ENCODE measurements around the gene MBD5.

Gene MBD5

DNA sequence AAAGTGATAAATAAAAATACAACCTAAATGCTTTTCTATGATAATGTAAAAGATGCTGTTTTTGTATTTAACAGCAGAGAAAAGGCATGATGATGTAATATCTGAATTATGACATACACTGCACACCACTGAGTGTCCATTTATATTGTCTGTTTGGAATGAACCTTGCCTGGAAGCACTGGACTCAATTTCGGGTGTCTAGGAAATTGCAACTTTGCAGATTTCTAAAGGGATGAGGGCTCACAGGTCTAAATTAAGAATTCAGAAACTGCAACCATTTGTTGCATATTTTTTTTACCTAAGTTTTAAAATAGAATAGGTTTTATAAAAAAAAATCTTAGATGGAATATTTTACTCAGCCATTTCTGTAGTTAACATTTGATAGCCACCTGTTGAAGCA lies 492.5 kb downstream of the MBD5 start:
- POLR2A ChIA-PET: no interaction called here
- CTCF ChIA-PET: no interaction called here
- DNase-seq (ENCODE audit: extremely low spot score): no peak
- TF ChIP-seq, protein P1, sequence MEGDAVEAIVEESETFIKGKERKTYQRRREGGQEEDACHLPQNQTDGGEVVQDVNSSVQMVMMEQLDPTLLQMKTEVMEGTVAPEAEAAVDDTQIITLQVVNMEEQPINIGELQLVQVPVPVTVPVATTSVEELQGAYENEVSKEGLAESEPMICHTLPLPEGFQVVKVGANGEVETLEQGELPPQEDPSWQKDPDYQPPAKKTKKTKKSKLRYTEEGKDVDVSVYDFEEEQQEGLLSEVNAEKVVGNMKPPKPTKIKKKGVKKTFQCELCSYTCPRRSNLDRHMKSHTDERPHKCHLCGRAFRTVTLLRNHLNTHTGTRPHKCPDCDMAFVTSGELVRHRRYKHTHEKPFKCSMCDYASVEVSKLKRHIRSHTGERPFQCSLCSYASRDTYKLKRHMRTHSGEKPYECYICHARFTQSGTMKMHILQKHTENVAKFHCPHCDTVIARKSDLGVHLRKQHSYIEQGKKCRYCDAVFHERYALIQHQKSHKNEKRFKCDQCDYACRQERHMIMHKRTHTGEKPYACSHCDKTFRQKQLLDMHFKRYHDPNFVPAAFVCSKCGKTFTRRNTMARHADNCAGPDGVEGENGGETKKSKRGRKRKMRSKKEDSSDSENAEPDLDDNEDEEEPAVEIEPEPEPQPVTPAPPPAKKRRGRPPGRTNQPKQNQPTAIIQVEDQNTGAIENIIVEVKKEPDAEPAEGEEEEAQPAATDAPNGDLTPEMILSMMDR (IDR thresholded peaks at IDR 0.05; ENCODE audit: control extremely low read depth, extremely low read depth, low read depth, missing control alignments): no peak

DNA sequence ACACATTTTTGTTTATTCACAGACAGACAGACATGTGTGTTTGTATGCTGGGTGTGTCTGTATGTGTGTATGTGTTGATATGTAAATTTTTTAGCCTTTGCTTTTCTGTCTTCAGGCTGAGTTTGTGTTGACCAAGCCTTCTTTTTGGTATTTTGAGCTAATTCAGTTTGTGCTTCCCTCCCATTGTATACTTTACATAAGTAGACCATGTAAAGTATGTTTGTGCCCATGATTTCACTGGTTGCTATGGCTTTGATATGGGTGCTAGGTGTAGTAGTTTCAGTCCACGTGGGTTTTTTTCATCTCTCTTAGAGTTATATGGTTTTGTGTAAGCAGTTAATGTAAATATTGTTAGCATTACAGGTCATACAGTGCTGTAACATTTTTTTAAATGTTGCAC lies 494.2 kb downstream of the MBD5 start:
- TF ChIP-seq, protein P1 (IDR thresholded peaks at IDR 0.05; ENCODE audit: control extremely low read depth, extremely low read depth, low read depth, missing control alignments): no peak
- no peak for DNase-seq (ENCODE audit: extremely low spot score)
- ChIA-PET CTCF (no interaction called here), POLR2A (no interaction called here)

DNA sequence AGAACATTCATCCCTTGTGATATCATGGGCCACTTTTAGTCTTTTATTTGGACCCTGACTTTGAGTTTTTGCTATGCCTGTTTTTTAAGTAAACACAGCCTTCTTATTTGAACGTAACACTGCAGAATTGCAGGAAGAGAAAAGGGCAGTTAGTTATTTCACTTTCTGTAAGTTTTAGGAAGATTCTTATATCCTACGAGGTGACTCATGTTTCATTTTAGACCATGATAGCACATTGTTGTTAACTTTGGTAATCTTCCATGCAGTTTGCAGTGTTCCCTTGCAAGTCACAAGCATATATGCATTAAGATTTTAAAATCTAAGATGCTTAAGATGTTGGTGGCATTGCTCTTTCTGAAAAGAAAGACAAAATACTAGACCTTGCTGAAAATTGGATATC lies 495.1 kb downstream of the MBD5 start:
- POLR2A ChIA-PET: no interaction called here
- TF ChIP-seq, protein P1 (IDR thresholded peaks at IDR 0.05; ENCODE audit: control extremely low read depth, extremely low read depth, low read depth, missing control alignments): no peak
- CTCF ChIA-PET: no interaction called here
- DNase-seq (ENCODE audit: extremely low spot score): no peak

DNA sequence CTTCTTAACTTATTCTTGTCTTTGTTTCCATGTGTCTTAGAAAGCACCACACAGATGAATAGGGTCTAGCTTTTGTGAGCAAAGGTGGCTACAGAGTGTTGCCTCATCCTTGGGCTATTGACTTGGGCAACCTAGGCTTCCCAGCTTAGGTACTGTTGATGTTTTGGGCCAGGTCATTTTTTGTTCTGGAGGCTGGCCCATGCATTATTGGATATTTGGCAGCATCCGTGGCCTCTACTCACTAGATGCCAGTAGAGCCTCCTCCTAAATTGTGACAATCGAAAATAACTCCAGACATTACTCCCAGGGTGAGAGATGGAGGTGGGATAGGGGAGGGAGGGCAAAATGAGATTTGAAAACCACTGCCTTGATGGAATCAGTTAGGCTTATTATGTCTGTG lies 496.4 kb downstream of the MBD5 start:
- POLR2A ChIA-PET: no interaction called here
- DNase-seq (ENCODE audit: extremely low spot score): no peak
- TF ChIP-seq, protein P1 (IDR thresholded peaks at IDR 0.05; ENCODE audit: control extremely low read depth, extremely low read depth, low read depth, missing control alignments): no peak
- CTCF ChIA-PET: interaction anchor here (1.7 kb wide), 1 partner anchor 8 kb away, joined by 7 read pairs; no protein-coding TSS in a partner anchor

DNA sequence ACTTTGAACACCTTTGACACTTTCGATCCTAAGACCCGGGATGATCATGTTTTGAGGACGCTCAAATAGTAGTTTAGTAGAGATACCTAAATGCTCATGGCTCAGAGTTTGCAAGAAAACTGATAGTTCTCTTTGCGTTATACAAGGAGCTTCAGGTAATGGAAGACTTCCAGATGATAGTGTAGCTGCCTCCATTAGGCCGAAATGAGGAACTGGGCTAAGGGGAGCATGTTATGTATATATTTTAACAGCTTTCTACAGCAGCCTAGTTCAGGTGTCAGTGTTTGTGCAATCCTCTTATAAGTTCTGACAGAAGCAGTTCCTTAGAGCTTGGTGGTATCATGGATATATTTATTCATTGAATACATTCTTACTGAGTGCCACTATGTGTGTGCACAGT lies 496.9 kb downstream of the MBD5 start:
- TF ChIP-seq, protein P1 (IDR thresholded peaks at IDR 0.05; ENCODE audit: control extremely low read depth, extremely low read depth, low read depth, missing control alignments): no peak
- DNase-seq (ENCODE audit: extremely low spot score): no peak
- CTCF ChIA-PET: interaction anchor here (1.7 kb wide), 1 partner anchor 9 kb away, joined by 7 read pairs; no protein-coding TSS in a partner anchor
- POLR2A ChIA-PET: no interaction called here

DNA sequence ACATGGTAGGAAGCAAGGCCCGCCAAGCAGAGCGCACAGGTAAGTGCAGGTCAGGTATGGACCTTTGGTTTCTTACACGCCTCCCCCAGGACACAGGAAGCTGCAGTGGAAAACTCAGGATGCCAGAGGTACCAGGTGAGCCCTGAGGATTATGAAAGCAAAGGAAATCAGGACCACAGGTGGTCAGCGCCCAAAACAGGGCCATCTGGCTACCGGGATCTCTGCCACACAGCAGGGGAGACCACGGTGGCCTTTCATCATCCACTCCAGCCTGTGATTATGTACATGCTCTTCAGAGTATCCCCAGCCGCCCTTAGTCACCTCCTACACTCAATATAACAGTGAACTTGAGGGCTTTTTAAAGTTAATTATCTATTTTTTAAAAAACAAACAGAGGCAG lies 498.1 kb downstream of the MBD5 start:
- TF ChIP-seq, protein P1 (IDR thresholded peaks at IDR 0.05; ENCODE audit: control extremely low read depth, extremely low read depth, low read depth, missing control alignments): no peak
- no peak for DNase-seq (ENCODE audit: extremely low spot score)
- ChIA-PET CTCF (interaction anchor here (1.9 kb wide), 1 partner anchor 14 kb away, joined by 5 read pairs; no protein-coding TSS in a partner anchor), POLR2A (no interaction called here)

DNA sequence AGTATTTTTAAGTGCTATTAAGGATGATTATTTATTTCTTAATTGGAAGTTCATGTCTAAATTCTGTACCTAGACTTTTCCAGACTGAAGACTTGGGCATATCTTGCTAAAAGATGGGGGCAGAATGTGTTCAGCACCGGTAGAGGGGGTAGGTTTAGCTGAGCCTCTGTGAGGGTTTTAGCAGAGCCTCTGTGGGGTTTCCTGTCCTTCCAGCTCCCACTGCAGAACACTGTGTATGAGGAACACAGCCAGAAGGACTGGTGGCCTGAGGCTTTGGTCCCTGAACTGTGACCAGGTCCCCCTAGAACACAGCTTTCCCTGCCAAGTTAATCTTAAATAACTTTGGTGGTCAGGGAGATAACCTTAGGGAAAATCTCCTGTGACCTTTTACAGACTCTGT lies 500.3 kb downstream of the MBD5 start:
- TF ChIP-seq, protein P1 (IDR thresholded peaks at IDR 0.05; ENCODE audit: control extremely low read depth, extremely low read depth, low read depth, missing control alignments): no peak
- no peak for DNase-seq (ENCODE audit: extremely low spot score)
- POLR2A ChIA-PET: no interaction called here
- CTCF ChIA-PET: interaction anchor here (1.3 to 3.9 kb wide), 4 partner anchors 12 to 31 kb away, joined by 3 to 27 read pairs (median 4); no protein-coding TSS in a partner anchor
